IMR-90 (cell line): ENCODE data around the gene NUP98. TPM values are rescaled to one million over a fixed set of nuclear protein-coding genes. Genes with fewer than 3 reads are reported as not detected.

Experiments used
- ATAC-seq: fragments of 200-7000 bp; cut with Tn5 transposase; 2 replicates; pipeline ENCODE4 v1.9.1; 2020; ENCODE audit warnings: low read depth, mild to moderate bottlenecking, moderate library complexity
- BruUV-seq: library from RNA; stranded (reverse); fragments of 400-500 nt; replicated peaks from 2 replicates; lab custom pipeline; 2021; lab: Mats Ljungman, UMichigan
- CTCF ChIA-PET: fragments of 300-600 bp; formaldehyde crosslinking; extraction: SDS; loops from one replicate; lab custom pipeline; 2021; ENCODE audit warnings: antibody characterized with exemption; lab: Yijun Ruan, JAX
- POLR2A ChIA-PET: fragments of 300-600 bp; sonication (Branson Sonifier 250); formaldehyde crosslinking; loops from one replicate; lab custom pipeline; 2022; ENCODE audit warnings: antibody characterized with exemption; ENCODE audit not compliant: unreplicated experiment; lab: Charles Lee
- DNase-seq: peaks from one replicate; pipeline ENCODE4 v3.0.0; 2013
- H2AFZ ChIP-seq: replicated peaks from 2 replicates; pipeline ENCODE3; 2013; ENCODE audit warnings: low read length, mild to moderate bottlenecking; ENCODE audit not compliant: poor library complexity
- H2AK5ac ChIP-seq: 2 replicates; pipeline ENCODE4 v1.6.1; 2013; ENCODE audit warnings: low read depth, low read length, inconsistent platforms
- H2AK9ac ChIP-seq: replicated peaks from 2 replicates; pipeline ENCODE3; 2013; ENCODE audit warnings: mild to moderate bottlenecking, low read depth, low read length, moderate library complexity; ENCODE audit not compliant: poor library complexity
- H2BK120ac ChIP-seq: 2 replicates; pipeline ENCODE4 v1.6.1; 2013; ENCODE audit warnings: low read depth, low read length, inconsistent platforms
- H2BK15ac ChIP-seq: 3 replicates; pipeline ENCODE4 v1.6.1; 2013; ENCODE audit warnings: low read depth, low read length, inconsistent platforms
- H2BK20ac ChIP-seq: 2 replicates; pipeline ENCODE4 v1.6.1; 2013; ENCODE audit warnings: low read depth, mild to moderate bottlenecking, inconsistent platforms, low read length, moderate library complexity
- H2BK5ac ChIP-seq: 2 replicates; pipeline ENCODE4 v1.6.1; 2013; ENCODE audit warnings: mild to moderate bottlenecking, low read depth, low read length, inconsistent platforms; ENCODE audit not compliant: poor library complexity, severe bottlenecking
- H3K14ac ChIP-seq: replicated peaks from 2 replicates; pipeline ENCODE4 v1.6.1; 2013; ENCODE audit warnings: low read depth, low read length, inconsistent platforms
- H3K18ac ChIP-seq: 2 replicates; pipeline ENCODE4 v1.6.1; 2013; ENCODE audit warnings: low read depth, low read length, control low read depth
- H3K23ac ChIP-seq: 2 replicates; pipeline ENCODE4 v1.6.1; 2013; ENCODE audit warnings: low read depth, low read length, inconsistent platforms
- H3K27ac ChIP-seq: 2 replicates; pipeline ENCODE4 v1.5.1; 2013; ENCODE audit warnings: mild to moderate bottlenecking, control low read depth, low read length; ENCODE audit not compliant: insufficient read depth
- H3K27me3 ChIP-seq: 2 replicates; pipeline ENCODE4 v1.6.1; 2013; ENCODE audit warnings: low read length; ENCODE audit not compliant: control insufficient read depth, insufficient read depth
- H3K36me3 ChIP-seq: 2 replicates; pipeline ENCODE4 v1.6.1; 2013; ENCODE audit warnings: low read length, mixed read lengths; ENCODE audit not compliant: control insufficient read depth, insufficient read depth
- H3K4ac ChIP-seq: 2 replicates; pipeline ENCODE4 v1.6.1; 2013; ENCODE audit warnings: low read depth, low read length, inconsistent platforms
- H3K4me1 ChIP-seq: 2 replicates; pipeline ENCODE4 v1.6.1; 2013; ENCODE audit warnings: low read length, mixed read lengths; ENCODE audit not compliant: control insufficient read depth, insufficient read depth
- H3K4me2 ChIP-seq: 2 replicates; pipeline ENCODE4 v1.6.1; 2013; ENCODE audit warnings: low read depth, mild to moderate bottlenecking, control low read depth, low read length, moderate library complexity
- H3K4me3 ChIP-seq: 2 replicates; pipeline ENCODE4 v1.5.1; 2013; ENCODE audit warnings: low read depth, mild to moderate bottlenecking, control low read depth, low read length, moderate library complexity; ENCODE audit not compliant: insufficient read depth
- H3K56ac ChIP-seq: 2 replicates; pipeline ENCODE4 v1.6.1; 2013; ENCODE audit warnings: low read length, inconsistent platforms; ENCODE audit not compliant: insufficient read depth; ENCODE audit errors: extremely low read depth
- H3K79me1 ChIP-seq, 2 experiments: 2 replicates each; pipeline ENCODE4 v1.6.1; 2013; ENCODE audit warnings: low read length in 2 of 2, inconsistent platforms in 1 of 2, low read depth in 1 of 2
- H3K9ac ChIP-seq: 2 replicates; pipeline ENCODE4 v1.6.1; 2013; ENCODE audit warnings: low read depth, low read length, control low read depth
- H3K9me1 ChIP-seq: 2 replicates; pipeline ENCODE4 v1.6.1; 2013; ENCODE audit warnings: low read length, inconsistent platforms; ENCODE audit not compliant: insufficient read depth
- H3K9me3 ChIP-seq: 2 replicates; pipeline ENCODE4 v1.6.1; 2013; ENCODE audit warnings: low read length; ENCODE audit not compliant: control insufficient read depth, insufficient read depth
- H4K20me1 ChIP-seq: 2 replicates; pipeline ENCODE4 v1.6.1; 2013; ENCODE audit warnings: low read length, inconsistent platforms; ENCODE audit not compliant: insufficient read depth
- H4K5ac ChIP-seq: 2 replicates; pipeline ENCODE4 v1.6.1; 2013; ENCODE audit warnings: mild to moderate bottlenecking, low read depth, low read length, control low read depth
- H4K8ac ChIP-seq, 2 experiments: 2 replicates each; pipeline ENCODE4 v1.6.1; 2013; ENCODE audit warnings: low read depth in 2 of 2, low read length in 2 of 2, control low read depth in 1 of 2, inconsistent platforms in 1 of 2
- H4K91ac ChIP-seq: 2 replicates; pipeline ENCODE4 v1.6.1; 2013; ENCODE audit warnings: low read depth, low read length, inconsistent platforms; ENCODE audit not compliant: insufficient read depth
- BHLHE40 ChIP-seq: fragments of 150-350 bp; IDR thresholded peaks from 2 replicates; pipeline ENCODE4 v1.6.1; 2016; ENCODE audit warnings: mild to moderate bottlenecking, low read depth, low read length
- CEBPB ChIP-seq: IDR thresholded peaks from 2 replicates; pipeline ENCODE4 v1.6.1; 2012; ENCODE audit warnings: low read depth, low read length, improper control_type of control experiment
- CHD1 ChIP-seq: IDR thresholded peaks from 2 replicates; pipeline ENCODE4 v1.6.1; 2012; ENCODE audit warnings: low read depth, low read length, improper control_type of control experiment
- FOS ChIP-seq: fragments of 150-350 bp; IDR thresholded peaks from 2 replicates; pipeline ENCODE4 v1.6.1; 2016; ENCODE audit warnings: low read depth, low read length
- MAZ ChIP-seq: IDR thresholded peaks from 2 replicates; pipeline ENCODE4 v1.6.1; 2012; ENCODE audit warnings: low read depth, mild to moderate bottlenecking, low read length, improper control_type of control experiment, moderate library complexity, borderline replicate concordance
- MXI1 ChIP-seq: IDR thresholded peaks from 2 replicates; pipeline ENCODE4 v1.6.1; 2012; ENCODE audit warnings: low read depth, mild to moderate bottlenecking, low read length, moderate library complexity, borderline replicate concordance
- RAD21 ChIP-seq: IDR thresholded peaks from 2 replicates; pipeline ENCODE4 v1.6.1; 2012; ENCODE audit warnings: low read length, improper control_type of control experiment
- RFX5 ChIP-seq: IDR thresholded peaks from 2 replicates; pipeline ENCODE4 v1.8.0; 2012; ENCODE audit warnings: low read depth, mild to moderate bottlenecking, low read length, moderate library complexity
- SMC3 ChIP-seq: fragments of 150-350 bp; IDR thresholded peaks from 2 replicates; pipeline ENCODE4 v1.6.1; 2016; ENCODE audit warnings: low read depth, mild to moderate bottlenecking, antibody characterized with exemption, low read length, moderate library complexity
- WGBS, 2 experiments: methylation state at CpG; one replicate each; pipeline versions ENCODE4 v1.1.5 to v1.1.7; 2013; ENCODE audit warnings: missing lambda C conversion rate in 2 of 2; ENCODE audit not compliant: insufficient read length in 1 of 2; ENCODE audit errors: extremely low coverage in 2 of 2; 5-methylcytosine and 5-hydroxymethylcytosine counted together
- dilution Hi-C: fragments of 300-500 bp; cut with HindIII; formaldehyde crosslinking; loops from one replicate; pipeline ENCODE4 v1.14.3; 2018; ENCODE audit warnings: low sequenced_read_pairs; ENCODE audit not compliant: unreplicated experiment
- in situ Hi-C: fragments of 300-500 bp; cut with MboI; formaldehyde crosslinking; loops from 3 replicates; pipeline ENCODE4 v1.14.3; 2019; ENCODE audit warnings: low sequenced_read_pairs, inconsistent platforms, mixed read lengths
- intact Hi-C: fragments of 100-400 bp; cut with micrococcal nuclease; formaldehyde crosslinking; loops from 2 replicates; pipeline ENCODE4 v1.10.0; 2022
- polyA plus RNA-seq, 3 experiments: library from polyadenylated mRNA; depleted of rRNA; stranded (reverse); fragments of >200 nt; gene quantifications; 2 replicates each; pipeline ENCODE4 v1.2.3, GENCODE V29; 2012; ENCODE audit warnings: low replicate concordance in 1 of 3
- total RNA-seq: library from RNA; depleted of rRNA; stranded (reverse); fragments of >200 nt; gene quantifications from 2 replicates; pipeline ENCODE4 v1.2.3, GENCODE V29; 2012
- TF ChIP-seq, protein P1 (sequence below): fragments of 150-350 bp; IDR thresholded peaks from 2 replicates; pipeline ENCODE4 v1.6.1; 2017; ENCODE audit warnings: mild to moderate bottlenecking, antibody characterized with exemption, low read length, low read depth
- TF ChIP-seq, protein P2 (sequence below): fragments of 150-350 bp; IDR thresholded peaks from 2 replicates; pipeline ENCODE4 v1.6.1; 2016; ENCODE audit warnings: low read depth, mild to moderate bottlenecking, low read length, moderate library complexity, borderline replicate concordance
- TF ChIP-seq, protein P3 (sequence below): conservative IDR thresholded peaks from 2 replicates; pipeline ENCODE4 v1.5.1; 2012; ENCODE audit warnings: mild to moderate bottlenecking, low read depth, low read length, improper control_type of control experiment

The NUP98 gene
- total and polyA plus RNA-seq, 2 of the 4 experiments (the other 2 are of a cell fraction), result 103 to 138 TPM

DNA sequence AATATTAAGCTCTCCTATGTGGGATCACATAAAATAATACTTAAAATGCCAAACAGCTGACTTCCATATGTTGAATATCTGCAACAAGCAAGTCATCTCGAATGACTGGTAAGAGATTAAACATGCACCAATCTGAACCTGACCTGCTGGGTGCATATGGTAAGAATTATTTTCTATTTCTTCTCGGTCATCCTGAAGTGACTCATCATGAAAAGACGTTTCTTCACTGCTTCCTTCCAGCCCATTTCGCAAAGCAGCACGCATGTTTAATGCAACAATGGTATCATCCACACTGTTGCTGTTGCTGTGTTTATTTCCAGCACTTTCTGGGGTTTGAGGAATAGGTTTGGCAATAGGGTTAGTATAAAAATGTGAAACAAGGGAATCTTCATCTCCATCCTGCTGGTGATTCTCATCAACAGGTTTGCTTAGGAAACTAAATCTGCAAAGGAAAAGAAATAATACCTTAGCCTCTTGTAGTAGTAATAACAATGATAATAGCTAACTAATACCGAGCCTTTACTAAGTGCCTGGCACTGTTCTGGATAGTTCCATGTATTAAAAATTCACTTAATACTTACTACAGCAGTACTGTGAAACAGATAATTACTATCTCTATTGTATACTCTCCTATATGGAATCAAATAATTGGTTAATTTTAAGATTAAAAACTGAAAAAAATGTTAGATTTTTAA lies 74.2 kb downstream of the NUP98 start (continued):
- TF ChIP-seq MAZ, result no peak

DNA sequence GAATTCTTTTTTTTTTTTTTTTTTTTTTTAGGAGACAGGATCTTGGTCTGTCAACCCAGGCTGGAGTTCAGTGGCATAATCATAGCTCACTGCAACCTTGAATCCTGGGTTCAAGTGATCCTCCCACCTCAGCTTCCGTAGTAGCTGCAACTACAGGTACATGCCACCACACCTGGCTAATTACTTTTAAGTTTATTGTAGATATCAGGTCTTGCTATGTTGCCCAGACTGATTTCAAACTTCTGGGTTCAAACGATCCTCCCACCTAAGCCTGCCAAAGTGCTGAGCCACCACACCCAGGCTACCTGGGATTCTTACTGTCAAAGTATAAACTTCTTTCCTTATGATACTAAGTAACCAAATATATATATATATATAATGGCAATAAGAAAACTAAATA lies 75.3 kb downstream of the NUP98 start:
- DNase-seq (no peak), ATAC-seq (no peak)
- in situ Hi-C loops (no loop called here), intact Hi-C loops (loop anchor here (10.0 kb wide), 1 partner anchor 1873 kb away; the partner anchor contains the start of gene TRIM6), dilution Hi-C loops (no loop called here)
- H2BK20ac ChIP-seq, result peak overlapping the region; percentile 82
- H3K23ac ChIP-seq, result no peak overlapping the region; the same call in 1 of the 2 replicates
- H4K91ac ChIP-seq, result peak overlapping the region; percentile 52
- no TSS peak for BruUV-seq
- POLR2A ChIA-PET, result no interaction called here
- peaks cover 12% of the 10 kb centered on the region for H3K4me1 ChIP-seq
- H2BK5ac ChIP-seq, result peak overlapping the region; percentile 99
- no peak overlapping the region for H3K9ac ChIP-seq
- H3K79me1 ChIP-seq, result peaks cover 11 to 40% of the 10 kb centered on the region in 2 experiments
- H3K9me1 ChIP-seq, result peaks cover 16% of the 10 kb centered on the region
- no CpG with 5 or more reads among the region's 2 CpGs for WGBS, 2 experiments
- H2BK15ac ChIP-seq, result peak overlapping the region; percentile 75; the same call in 2 of the 3 replicates
- no peaks in the 10 kb centered on the region for H4K20me1 ChIP-seq
- H2AK9ac ChIP-seq, result peak overlapping the region; percentile 71
- peak overlapping the region; percentile 16 to 75; a peak in 3 of 4 replicates for H4K8ac ChIP-seq
- peak overlapping the region; percentile 96; the same call in 1 of the 2 replicates for H3K27ac ChIP-seq
- H3K14ac ChIP-seq, result peak overlapping the region; percentile 20
- peak overlapping the region; percentile 91 for H3K4ac ChIP-seq
- peak overlapping the region; percentile 85; the same call in 1 of the 2 replicates for H4K5ac ChIP-seq
- no peak overlapping the region for H3K56ac ChIP-seq
- peaks cover 32% of the 10 kb centered on the region for H3K36me3 ChIP-seq
- no peaks in the 10 kb centered on the region for H3K9me3 ChIP-seq
- H3K18ac ChIP-seq, result peak overlapping the region; percentile 90
- CTCF ChIA-PET, result no interaction called here
- H3K4me2 ChIP-seq, result no peak overlapping the region
- no peak overlapping the region for H2AFZ ChIP-seq
- H2AK5ac ChIP-seq, result peak overlapping the region; percentile 88
- H3K27me3 ChIP-seq, result no peaks in the 10 kb centered on the region
- peak overlapping the region; percentile 86 for H2BK120ac ChIP-seq
- H3K4me3 ChIP-seq, result no peak overlapping the region
- TF ChIP-seq, protein P1, sequence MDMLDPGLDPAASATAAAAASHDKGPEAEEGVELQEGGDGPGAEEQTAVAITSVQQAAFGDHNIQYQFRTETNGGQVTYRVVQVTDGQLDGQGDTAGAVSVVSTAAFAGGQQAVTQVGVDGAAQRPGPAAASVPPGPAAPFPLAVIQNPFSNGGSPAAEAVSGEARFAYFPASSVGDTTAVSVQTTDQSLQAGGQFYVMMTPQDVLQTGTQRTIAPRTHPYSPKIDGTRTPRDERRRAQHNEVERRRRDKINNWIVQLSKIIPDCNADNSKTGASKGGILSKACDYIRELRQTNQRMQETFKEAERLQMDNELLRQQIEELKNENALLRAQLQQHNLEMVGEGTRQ, result no peak
- TF ChIP-seq RAD21 (no peak), SMC3 (no peak), RFX5 (no peak), CHD1 (no peak), CEBPB (no peak), MAZ (no peak), FOS (no peak), MXI1 (no peak), BHLHE40 (no peak)
- TF ChIP-seq, protein P2, sequence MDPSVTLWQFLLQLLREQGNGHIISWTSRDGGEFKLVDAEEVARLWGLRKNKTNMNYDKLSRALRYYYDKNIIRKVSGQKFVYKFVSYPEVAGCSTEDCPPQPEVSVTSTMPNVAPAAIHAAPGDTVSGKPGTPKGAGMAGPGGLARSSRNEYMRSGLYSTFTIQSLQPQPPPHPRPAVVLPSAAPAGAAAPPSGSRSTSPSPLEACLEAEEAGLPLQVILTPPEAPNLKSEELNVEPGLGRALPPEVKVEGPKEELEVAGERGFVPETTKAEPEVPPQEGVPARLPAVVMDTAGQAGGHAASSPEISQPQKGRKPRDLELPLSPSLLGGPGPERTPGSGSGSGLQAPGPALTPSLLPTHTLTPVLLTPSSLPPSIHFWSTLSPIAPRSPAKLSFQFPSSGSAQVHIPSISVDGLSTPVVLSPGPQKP, result no peak
- TF ChIP-seq, protein P3, sequence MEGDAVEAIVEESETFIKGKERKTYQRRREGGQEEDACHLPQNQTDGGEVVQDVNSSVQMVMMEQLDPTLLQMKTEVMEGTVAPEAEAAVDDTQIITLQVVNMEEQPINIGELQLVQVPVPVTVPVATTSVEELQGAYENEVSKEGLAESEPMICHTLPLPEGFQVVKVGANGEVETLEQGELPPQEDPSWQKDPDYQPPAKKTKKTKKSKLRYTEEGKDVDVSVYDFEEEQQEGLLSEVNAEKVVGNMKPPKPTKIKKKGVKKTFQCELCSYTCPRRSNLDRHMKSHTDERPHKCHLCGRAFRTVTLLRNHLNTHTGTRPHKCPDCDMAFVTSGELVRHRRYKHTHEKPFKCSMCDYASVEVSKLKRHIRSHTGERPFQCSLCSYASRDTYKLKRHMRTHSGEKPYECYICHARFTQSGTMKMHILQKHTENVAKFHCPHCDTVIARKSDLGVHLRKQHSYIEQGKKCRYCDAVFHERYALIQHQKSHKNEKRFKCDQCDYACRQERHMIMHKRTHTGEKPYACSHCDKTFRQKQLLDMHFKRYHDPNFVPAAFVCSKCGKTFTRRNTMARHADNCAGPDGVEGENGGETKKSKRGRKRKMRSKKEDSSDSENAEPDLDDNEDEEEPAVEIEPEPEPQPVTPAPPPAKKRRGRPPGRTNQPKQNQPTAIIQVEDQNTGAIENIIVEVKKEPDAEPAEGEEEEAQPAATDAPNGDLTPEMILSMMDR, result no peak
